SK-N-MC (cell line): ENCODE results near the gene TBL3.

Source experiments
- EZH2 ChIP-seq: fragments of 200-600 bp; sonication (generic); IDR thresholded peaks from one replicate; pipeline ENCODE4 v1.6.1; 2017; ENCODE audit warnings: antibody characterized with exemption
- FOXP2 ChIP-seq: optimal IDR thresholded peaks from 2 replicates; pipeline ENCODE3; 2011; ENCODE audit warnings: mild to moderate bottlenecking, moderate library complexity; ENCODE audit not compliant: insufficient read depth; ENCODE audit errors: extremely low read length, control extremely low read depth
- POLR2AphosphoS5 ChIP-seq: IDR thresholded peaks from 2 replicates; pipeline ENCODE4 v1.6.1; 2012; ENCODE audit warnings: mild to moderate bottlenecking, low read depth, low read length, borderline replicate concordance

- TF ChIP-seq EZH2 (no peak), POLR2AphosphoS5 (no peak), FOXP2 (no peak)
Measured at GRCh38 chr16:1922357-1922756, 49.5 kb upstream of the TBL3 start.
